Measurements from ENCODE around the gene MECR.

DNA sequence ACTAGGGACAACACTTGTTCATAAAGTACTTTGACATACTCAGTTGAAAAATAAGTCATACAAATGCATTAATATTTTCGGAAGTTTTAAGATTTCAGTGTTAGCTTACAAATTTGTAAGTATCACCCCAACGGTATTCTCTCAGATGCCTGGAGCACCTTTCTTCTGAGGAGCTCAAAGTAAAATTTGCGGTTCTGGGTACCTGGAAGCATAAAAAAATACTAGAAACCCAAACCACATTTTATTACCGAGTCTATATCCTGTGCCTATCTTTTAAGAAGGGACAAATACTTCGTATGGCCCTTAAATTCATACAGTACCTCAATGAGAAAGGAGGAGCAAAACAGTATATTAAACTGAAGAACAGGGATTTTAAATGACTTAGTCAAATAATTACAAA is 59.2 kb downstream of the MECR start:
- TF ChIP-seq, protein P1, sequence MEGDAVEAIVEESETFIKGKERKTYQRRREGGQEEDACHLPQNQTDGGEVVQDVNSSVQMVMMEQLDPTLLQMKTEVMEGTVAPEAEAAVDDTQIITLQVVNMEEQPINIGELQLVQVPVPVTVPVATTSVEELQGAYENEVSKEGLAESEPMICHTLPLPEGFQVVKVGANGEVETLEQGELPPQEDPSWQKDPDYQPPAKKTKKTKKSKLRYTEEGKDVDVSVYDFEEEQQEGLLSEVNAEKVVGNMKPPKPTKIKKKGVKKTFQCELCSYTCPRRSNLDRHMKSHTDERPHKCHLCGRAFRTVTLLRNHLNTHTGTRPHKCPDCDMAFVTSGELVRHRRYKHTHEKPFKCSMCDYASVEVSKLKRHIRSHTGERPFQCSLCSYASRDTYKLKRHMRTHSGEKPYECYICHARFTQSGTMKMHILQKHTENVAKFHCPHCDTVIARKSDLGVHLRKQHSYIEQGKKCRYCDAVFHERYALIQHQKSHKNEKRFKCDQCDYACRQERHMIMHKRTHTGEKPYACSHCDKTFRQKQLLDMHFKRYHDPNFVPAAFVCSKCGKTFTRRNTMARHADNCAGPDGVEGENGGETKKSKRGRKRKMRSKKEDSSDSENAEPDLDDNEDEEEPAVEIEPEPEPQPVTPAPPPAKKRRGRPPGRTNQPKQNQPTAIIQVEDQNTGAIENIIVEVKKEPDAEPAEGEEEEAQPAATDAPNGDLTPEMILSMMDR (optimal IDR thresholded peaks at IDR 0.05 in 1 of 3, IDR thresholded peaks at IDR 0.05 in 1 of 3, conservative IDR thresholded peaks at IDR 0.05 in 1 of 3; ENCODE audit: extremely low read depth in 1 of 3, insufficient read depth in 2 of 3, low read length in 3 of 3), result no peak
- no peak for TF ChIP-seq EZH2 (IDR thresholded peaks at IDR 0.05; ENCODE audit: low read length)

Data from keratinocyte (primary cell).